ENCODE measurements around the gene MAP4K3.

MAP4K3 gene

DNA sequence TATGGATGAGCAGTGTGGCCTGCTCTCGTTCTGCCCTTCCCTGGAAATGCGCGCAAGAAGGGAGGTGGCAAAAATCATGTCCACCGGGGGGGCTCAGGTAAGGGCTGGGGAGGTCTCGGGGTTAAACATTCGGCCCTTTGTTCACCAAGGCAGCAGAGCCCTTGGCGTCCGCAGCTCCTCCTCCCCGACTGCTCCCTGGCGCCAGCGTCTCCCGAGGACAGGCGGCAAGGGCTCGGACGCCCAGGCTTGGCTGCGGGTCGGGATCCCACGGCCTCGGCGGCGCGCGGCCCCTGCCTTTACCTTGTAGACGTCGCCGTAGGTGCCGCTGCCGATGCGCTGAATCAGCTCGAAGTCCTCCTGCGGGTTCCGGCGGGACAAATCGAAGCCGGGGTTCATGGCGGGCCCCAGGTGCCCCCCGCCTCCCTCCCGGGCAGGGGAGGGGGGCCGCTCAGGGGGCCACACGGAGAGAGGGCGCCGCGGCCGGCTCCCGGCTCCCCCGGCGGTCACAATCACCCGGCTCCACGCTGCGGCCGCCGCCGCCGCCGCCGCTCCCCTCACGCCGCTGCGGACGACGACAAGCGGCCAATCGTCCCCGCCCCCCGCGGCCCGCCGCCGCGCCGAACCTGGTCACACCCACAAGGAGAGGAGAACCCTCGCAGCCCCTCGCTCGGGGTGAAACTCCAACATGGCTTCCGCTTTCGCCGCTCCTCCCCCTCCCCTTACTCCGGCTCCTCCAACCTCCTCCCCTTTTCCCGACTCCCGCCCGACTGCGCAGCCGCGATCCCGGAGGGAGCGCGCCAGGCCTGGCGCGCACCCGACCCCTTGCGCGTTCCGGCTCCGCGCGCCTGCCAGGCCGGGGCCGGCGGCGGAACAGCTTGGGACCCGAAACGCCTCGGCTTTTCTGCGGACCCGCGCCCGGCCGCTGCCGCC, at the start of gene MAP4K3:
Gene MAP4K3 (minus strand): TSS at position 694 of the 930 bp plus-strand sequence. CDS start 298 bp downstream, at position 396.
- TF ChIP-seq, protein P1, sequence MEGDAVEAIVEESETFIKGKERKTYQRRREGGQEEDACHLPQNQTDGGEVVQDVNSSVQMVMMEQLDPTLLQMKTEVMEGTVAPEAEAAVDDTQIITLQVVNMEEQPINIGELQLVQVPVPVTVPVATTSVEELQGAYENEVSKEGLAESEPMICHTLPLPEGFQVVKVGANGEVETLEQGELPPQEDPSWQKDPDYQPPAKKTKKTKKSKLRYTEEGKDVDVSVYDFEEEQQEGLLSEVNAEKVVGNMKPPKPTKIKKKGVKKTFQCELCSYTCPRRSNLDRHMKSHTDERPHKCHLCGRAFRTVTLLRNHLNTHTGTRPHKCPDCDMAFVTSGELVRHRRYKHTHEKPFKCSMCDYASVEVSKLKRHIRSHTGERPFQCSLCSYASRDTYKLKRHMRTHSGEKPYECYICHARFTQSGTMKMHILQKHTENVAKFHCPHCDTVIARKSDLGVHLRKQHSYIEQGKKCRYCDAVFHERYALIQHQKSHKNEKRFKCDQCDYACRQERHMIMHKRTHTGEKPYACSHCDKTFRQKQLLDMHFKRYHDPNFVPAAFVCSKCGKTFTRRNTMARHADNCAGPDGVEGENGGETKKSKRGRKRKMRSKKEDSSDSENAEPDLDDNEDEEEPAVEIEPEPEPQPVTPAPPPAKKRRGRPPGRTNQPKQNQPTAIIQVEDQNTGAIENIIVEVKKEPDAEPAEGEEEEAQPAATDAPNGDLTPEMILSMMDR (IDR thresholded peaks at IDR 0.05; ENCODE audit: low read depth, low read length): no peak
- peak; percentile 95 for DNase-seq (ENCODE audit: low read depth, low spot score)
- H3K4me3 ChIP-seq (ENCODE audit: low read depth, low read length): peak within 1 kb of the TSS; percentile 82
- in situ Hi-C loops (cut with HindIII; ENCODE audit: low sequenced_read_pairs): no loop called here

DNA sequence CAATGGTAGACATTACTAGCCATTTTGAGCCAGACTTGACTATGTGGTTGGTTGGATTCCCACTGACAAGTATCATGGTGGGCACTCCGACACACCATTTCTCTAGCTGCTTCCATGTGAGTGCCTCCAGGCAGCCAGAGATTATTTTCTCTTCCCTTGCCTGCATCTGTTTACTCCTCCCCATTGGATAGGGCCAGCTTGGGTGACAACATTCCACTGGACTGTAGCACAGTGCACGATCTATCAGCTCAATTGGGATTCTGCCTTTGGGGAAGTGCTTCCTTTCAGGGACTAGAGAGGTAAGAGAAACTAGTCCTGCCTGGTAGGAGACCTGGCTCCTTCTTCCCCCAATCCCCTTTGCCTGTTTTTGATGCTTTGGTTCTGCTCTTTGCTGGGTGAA, 49.0 kb upstream of the MAP4K3 start:
- no peak overlapping the region for H3K4me3 ChIP-seq (ENCODE audit: low read depth, low read length)
- TF ChIP-seq, protein P1 (IDR thresholded peaks at IDR 0.05; ENCODE audit: low read depth, low read length): no peak
- in situ Hi-C loops (cut with HindIII; ENCODE audit: low sequenced_read_pairs): no loop called here
- DNase-seq (ENCODE audit: low read depth, low spot score): no peak

DNA sequence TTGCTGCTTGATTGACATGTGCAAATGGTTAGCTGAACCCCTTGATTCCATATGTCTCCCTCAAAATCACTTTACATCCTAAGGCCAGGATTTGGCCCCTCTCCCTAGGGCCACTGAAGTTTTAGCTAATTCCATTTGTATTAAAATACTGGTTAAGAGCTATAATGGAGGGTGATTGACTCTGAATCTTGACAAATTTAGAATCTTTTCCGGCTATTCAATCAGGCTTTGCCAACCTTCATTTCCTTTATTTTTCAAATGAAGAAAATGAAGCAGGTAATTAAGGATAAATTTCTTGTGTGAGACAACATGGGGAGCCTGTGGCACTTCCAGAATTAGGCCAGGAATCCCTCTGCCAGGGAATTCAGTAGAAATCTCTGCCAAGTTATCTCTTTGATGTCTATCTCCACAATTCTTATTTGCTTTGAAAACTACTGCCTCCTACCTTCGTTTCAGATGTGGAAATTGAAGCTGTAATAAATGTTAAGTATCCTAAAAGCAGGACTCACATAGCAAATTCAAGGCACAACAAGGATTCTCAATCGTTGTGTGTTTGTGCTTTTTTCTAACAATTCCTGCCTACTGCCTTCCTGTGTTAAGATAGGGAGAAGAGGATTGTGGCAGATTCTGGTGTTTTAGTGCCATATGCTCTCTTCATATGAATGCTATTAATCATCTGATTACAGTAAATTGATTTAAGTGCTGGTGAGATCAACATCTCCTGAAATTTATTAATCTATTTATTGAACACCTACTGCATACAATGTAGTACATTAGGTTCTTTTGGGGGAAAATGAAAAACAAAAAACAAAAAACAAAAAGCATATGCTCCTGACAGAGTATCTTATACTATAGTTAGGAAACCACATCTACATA, 47.8 kb upstream of the MAP4K3 start:
- no peak for DNase-seq (ENCODE audit: low read depth, low spot score)
- in situ Hi-C loops (cut with HindIII; ENCODE audit: low sequenced_read_pairs): no loop called here
- TF ChIP-seq, protein P1 (IDR thresholded peaks at IDR 0.05; ENCODE audit: low read depth, low read length): no peak
- H3K4me3 ChIP-seq (ENCODE audit: low read depth, low read length): no peak overlapping the region

DNA sequence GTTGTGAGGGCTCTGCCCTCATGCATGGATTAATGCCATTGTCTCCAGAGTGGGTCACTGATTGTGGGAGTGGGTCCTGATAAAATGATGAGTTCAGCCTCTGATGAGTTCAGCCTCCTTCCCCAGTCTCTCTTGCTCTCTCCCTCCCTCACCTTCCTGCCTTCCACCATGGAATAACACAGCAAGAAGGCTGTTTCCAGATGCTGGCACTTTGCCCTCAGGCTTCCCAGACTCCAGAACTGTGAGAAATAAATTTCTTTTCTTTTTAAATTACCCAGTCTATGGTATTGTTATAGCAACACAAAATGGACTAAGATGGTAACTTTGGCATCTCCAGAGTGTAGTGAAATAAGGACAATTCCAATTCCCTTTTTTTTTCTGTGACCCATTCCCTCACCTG, 47.1 kb upstream of the MAP4K3 start:
- TF ChIP-seq, protein P1 (IDR thresholded peaks at IDR 0.05; ENCODE audit: low read depth, low read length): no peak
- no peak overlapping the region for H3K4me3 ChIP-seq (ENCODE audit: low read depth, low read length)
- in situ Hi-C loops (cut with HindIII; ENCODE audit: low sequenced_read_pairs): no loop called here
- no peak for DNase-seq (ENCODE audit: low read depth, low spot score)

DNA sequence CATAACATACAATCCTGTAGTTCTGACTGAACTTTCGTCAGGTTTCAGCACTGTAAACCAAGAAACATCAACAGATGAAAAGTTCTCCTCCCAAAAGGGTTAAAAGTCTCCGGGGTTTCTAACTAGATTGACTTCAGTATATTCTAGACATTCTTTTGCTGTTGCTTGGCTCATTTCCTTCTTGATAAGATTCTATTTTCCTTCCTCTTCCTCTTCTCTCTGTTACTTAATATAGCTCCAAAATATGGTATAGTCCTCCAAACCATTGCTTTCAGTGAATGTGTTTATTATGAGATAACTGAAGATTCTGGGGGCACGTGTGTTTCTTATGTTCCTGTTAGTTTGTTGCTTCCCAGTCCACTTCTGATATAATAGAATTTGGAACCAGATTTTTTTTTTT, 46.4 kb upstream of the MAP4K3 start:
- in situ Hi-C loops (cut with HindIII; ENCODE audit: low sequenced_read_pairs): no loop called here
- DNase-seq (ENCODE audit: low read depth, low spot score): no peak
- H3K4me3 ChIP-seq (ENCODE audit: low read depth, low read length): no peak overlapping the region
- TF ChIP-seq, protein P1 (IDR thresholded peaks at IDR 0.05; ENCODE audit: low read depth, low read length): no peak

DNA sequence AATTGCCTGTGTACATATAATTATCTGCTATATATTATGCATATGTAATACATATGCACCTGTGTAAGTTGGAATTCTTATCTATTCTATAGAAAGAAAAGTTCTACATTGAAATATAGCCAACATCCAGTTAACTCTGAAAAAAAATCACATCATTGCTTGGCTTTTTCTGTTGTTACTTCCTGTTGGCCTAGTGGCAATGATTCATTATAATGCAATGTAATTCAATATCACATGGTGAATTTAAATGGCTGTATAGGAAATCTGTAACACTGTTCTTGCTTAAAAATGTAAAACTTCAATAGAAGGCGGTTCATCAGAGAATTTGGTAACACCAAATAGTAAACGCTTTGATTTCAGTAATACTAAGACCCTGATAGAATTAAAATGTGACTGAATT, 44.5 kb upstream of the MAP4K3 start:
- TF ChIP-seq, protein P1 (IDR thresholded peaks at IDR 0.05; ENCODE audit: low read depth, low read length): no peak
- no peak overlapping the region for H3K4me3 ChIP-seq (ENCODE audit: low read depth, low read length)
- in situ Hi-C loops (cut with HindIII; ENCODE audit: low sequenced_read_pairs): no loop called here
- peak; percentile 67 for DNase-seq (ENCODE audit: low read depth, low spot score)

All from astrocyte of the spinal cord (primary cell).